ENCODE results near the gene FASTKD3. TPM values are rescaled to one million over a fixed set of nuclear protein-coding genes. Genes with fewer than 3 reads are reported as not detected.

Gene FASTKD3
- total and polyA plus RNA-seq, 4 donors: 6.3 to 11.3 (median 9.5) TPM

Other genes starting within 250 kb of the FASTKD3 start
- gene CFAP90, start 17.9 kb downstream of the FASTKD3 start, total RNA-seq: under 1 TPM; 0.42 to 0.65 TPM
- 1 to 10 TPM in 1 of 2 donors, under 1 TPM in 1; 0.53 to 1.0 TPM for gene CFAP90, start 17.9 kb downstream of the FASTKD3 start, polyA plus RNA-seq
- 10 to 100 TPM; 16.2 to 49.7 TPM for gene MTRR, start 117 bp upstream of the FASTKD3 start, total RNA-seq
- 10 to 100 TPM; 17.8 to 18.1 TPM for gene MTRR, start 117 bp upstream of the FASTKD3 start, polyA plus RNA-seq